Hematopoietic multipotent progenitor cell treated with erythropoietin and hydrocortisone succinate and interleukin-3 and kit ligand, for 8 days (in vitro differentiated cells): Measurements from ENCODE around the gene NPB.

Source experiments
- DNase-seq: peaks from one replicate; pipeline ENCODE4 v3.0.0-alpha.2; 2015

NPB gene

DNA sequence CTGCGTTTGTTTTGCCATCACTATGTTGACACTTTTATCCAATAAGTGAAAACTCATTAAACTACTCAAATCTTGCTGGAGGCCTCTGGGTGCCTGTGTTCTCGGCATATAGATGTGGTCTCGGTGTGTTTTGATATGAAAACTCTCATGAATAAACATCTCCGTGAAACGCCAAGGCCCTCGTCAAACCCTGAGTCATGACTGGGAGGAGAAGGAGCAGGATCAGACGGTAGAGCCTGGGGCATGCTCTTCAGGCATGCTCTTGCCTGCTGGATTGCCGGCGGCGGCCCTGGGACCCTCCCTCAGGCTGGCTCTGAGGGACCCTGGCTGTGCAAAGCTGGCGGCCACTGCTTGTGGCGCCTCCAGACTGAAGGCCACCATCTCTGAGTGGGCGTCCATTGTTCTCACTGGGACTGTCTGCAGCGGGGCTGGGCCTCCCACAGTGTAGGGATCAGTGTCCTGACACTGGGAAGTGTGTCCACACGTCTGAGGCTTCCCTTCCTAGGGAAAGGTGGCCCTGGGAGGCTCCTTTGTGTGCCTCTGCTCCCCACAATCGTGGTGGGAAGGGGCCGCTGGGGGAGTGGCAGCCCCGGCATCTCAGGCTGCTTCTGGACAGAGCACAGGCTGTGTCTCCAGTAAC lies 1.7 kb upstream of the NPB start:
- no peak for DNase-seq

DNA sequence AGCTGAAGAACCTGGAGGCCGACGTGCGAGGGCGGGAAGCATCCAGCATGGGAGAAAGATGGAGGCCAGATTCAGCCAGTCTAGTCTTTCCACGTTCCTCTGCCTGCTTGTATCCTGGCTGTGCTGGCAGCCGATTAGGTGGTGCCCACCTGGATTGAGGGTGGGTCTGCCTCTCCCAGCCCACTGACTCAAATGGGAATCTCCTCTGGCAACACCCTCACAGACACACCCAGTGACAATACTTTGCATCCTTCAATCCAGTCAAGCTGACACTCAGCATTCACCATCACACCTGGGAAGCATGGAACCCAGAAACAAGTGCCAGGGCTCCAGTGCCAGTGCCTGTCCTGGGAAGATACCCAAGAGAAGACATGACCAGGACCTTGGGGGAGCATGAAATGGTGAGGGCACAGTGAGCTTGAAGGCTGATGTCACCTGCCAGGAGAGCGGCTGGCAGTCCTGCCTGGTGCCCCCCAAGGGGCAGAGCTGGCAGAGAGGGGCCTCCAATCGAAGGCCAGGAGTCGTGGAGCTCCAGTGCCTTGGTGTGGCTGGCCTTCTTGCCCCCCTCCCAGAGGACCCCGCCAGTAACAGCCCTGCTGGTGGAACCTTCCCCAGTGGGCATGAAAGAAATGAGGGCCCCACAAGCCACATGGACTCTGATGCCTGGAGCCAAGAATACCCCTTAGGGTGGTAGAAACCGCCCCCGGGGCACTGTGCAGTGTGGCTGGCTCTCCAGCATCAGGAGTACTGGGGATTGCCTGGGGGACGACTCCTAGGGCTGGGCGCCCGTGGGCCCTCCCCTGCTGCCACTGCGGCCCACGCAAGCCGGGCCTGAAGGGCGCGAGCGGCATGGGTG lies 643 bp upstream of the NPB start:
- no peak for DNase-seq

DNA sequence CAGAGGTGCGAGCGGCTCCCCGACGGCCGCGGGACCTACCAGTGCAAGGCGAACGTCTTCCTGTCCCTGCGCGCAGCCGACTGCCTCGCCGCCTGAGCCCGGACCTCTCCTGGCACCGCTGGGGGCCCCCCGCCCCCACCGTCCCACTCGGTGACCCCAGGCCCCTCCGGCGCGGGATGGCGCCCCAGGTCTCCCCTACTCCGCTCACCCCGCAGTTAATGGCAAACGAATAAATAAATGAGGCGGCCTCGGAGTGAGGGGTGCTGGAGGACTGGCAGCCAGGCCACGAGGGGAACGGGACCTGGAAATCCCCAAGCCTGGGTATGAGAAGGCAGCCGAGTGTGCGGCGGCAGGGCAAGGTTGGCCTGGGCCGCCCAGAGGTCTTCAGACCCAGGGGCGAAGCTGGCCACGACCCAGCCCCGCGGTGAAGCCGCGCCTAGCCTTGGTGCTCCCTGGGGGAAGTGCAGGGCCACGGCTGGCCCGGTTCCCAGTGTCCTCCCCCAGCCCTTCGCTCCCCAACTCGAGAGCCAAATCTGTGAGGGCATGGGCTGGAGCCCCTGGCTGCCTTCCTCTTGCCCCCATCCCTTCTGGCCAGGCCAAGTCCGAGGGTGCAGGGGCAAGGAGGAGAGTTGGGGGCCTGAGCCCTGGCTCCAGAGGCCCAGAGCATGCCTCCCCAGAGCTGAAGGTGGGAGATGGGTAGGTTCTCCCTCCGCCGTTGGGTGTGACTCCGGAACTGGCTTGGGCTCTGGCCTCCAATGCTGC lies 796 bp downstream of the NPB start:
- DNase-seq = peak; percentile 28

DNA sequence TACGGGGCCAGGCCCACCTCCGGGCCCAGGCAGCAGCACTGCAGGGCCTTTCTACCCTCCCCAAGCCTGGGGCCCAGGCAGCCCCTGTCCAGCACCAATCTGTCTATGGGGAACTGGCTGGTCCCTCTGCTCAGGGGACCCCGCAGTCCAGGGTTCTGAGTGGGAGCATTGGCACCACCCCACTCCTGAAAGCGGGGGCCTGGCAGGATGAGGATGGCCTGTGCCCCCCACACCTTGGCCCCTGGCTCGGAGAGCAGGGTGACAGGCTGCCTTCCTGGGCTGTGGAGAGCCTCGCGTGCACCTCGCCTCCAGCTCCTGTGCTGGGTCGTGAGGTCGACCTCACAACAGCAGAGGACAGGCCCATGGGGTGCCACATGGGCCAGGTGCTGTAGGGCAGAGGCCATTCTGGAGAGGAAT lies 1.4 kb downstream of the NPB start:
- no peak for DNase-seq

DNA sequence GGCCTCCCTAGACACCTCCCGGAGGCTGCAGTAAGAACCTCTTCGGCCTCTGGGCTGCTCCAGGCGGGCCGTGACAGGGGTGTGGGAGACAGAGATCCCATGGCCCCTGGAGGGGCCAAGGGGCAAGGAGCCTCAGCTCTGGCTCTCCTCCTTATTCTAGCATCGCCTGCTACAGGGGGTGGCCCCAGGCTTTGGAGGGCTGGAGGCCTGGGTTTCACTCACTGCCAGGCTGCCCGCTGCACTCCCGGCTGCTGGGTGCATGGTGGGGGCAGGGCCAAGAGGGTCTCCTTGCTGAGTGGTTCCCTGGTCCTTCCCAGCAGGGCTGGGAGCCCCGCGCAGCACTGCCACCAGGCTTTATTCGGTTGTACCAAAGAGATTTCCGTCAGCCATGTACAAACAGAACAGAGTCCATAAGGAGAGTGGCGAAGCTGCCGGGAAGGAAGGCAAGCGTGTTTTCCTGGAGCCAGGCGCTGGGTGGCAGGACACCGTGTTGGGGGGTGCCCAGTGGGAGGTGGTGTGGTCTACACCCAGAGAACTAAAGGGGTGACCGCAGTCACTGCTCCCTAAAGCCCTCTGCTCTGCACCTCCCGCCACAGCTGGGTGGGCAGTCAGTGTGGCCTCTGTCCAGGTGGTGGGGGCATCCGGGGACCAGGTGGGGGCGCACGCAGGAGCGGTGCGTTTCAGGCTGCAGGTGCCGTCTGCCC lies 2.0 kb downstream of the NPB start:
- DNase-seq = no peak

DNA sequence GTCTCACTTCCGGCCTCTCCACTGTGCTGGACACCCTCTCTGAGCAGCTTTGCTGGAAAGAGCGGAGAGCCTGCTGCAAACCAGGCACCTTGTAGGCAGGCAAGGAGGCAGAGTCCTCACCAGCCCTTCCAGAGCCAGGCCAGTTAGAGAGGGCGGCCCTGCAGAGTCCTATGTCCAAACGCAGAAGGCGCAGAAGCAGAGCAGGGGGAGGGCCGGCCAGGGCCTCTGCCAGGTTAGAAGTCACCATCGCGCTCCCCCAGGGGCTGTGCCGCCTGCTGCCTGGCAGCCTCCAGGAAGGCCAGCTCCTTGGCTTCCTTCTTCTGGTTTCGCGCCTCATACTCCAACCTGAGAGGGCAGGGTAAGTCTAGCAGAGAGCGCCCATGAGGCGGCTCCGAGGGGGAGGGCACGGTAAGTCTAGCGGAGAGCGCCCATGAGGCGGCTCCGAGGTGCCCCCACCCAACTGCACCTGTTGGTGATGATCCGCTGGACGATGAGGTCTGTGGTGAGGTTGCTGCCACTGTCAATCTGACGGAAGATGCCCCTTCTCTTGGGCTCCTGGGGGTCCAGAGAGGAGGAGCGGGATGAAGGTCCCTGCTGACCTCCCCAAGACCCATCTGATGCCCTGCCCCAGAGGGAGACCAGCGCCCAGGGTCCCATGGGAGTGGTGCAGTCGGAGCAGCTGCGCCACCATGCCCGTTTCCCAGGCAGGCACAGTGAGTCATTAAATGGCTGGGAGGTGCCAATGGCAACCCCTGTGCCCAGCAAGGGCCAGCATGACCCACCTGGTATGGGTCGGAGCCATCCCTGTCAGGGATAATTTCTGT lies 2.8 kb downstream of the NPB start:
- no peak for DNase-seq

DNA sequence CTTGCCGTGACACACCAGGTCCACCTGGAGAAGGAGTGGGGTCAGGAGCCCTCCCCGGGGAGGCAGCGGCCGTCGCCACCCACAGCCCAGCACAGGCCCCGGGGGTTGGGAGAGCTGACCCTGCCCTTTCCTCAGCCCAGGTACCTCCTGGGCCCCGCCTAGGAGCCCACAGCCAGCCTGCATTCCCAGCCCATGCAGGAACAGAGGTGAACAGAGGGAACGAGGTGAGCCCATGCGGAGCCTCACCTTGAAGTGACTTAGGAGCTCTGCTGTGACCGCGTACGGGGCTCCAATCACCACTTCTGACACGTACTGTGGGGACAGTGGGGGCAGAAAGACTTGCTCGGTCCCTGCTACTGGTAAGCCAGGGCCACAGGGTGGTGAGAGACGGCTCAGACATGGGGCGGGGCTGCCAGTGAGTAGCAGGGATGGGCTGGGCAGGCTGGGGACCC lies 3.4 kb downstream of the NPB start:
- no peak for DNase-seq

DNA sequence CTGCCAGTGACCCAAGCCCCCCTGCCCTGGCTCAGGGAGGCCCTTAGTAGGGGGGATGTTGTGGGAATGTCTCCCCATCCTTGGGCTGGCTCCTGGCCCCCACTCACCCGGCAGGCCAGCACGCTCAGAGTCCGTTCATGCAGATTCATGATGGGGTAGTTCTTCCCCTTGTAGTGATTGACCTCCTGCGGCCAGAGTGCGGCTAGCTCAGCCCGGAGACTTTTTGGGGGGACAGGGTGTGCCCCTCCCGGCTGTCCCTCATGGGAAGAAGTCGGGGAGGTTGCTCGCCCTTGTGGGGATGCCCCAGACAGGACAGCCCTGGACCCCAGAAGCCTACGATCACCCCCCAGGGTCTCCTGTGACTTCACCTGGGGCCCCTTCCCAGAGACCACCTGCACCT lies 4.0 kb downstream of the NPB start:
- DNase-seq = no peak

DNA sequence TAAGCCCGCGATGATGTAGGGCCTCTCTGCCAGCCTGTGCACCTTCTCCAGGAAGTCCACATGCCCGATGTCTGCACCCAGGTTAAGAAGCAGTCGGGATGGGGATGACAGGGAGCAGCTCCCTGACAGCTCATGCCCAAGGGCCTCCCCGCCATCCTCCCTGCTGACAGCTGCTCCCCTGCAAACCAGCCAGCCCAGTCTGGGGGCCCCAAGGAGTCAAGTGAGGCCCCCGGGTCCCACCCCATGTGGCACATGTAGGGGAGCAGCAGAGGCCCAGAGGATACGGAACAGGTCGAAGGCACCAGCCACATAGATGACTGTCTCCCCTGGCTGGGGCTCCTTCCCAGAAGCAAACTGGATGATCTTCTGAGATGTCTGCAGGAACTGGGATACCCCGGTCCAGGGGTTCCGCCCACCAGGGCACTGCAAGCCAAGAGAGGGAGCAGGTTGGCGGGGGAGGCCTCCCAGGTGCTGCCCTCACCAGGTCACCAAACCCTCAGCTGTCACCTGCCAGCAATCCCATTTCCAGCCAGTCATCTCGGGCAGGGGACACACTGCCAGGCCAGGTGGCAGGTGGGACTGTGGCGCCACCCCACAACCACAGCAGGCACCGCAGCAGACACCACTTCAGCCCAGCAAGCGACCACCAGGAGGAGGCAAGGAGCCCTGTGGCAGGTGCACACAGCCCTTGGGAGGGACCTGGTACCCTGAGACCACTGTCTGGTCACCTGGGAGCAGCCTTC lies 4.6 kb downstream of the NPB start:
- no peak for DNase-seq

DNA sequence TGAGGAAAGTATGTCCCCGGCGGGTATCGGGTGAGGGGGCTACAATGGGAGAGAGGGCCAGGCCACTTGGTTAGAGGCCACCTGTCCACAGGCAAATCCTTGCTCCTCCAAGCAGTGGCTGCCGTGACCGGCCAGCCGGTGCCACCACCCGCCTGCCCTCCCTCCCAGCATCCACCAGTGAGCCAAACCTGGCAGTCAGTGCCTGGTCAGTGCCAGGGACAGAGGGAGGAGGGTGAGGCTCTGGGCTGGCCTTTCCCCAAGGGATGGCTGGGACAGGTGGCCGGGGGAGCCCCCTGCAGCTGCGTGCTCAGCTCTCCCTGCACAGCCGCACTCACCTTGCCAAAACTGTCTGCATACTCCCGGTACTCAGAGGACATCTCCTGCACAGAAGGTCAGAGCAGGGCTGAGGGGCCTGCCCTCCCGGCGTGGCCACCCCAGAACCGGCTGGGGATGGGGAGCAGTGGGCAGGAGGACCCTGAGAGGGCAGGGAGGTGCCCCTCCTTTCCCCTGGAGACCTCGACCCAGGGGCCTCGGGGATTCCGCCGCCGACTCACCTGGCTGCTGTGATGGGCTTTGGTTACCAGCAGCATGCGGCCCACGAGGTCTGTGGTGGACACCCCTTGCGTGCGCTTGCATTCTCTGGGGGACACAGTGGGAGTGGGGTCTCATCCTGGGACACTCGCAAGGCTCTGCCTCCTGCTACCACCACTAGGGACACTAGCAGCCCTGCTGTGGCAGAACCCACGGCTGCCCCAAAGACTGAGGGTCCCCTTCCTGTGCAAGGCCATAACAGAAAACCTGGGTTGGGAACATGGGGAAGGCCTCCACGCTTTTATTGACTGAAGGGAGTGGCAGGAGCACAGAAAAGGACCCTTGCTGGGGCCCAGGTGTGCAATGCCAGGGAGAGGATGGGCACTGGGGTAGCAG lies 5.4 kb downstream of the NPB start:
- no peak for DNase-seq

DNA sequence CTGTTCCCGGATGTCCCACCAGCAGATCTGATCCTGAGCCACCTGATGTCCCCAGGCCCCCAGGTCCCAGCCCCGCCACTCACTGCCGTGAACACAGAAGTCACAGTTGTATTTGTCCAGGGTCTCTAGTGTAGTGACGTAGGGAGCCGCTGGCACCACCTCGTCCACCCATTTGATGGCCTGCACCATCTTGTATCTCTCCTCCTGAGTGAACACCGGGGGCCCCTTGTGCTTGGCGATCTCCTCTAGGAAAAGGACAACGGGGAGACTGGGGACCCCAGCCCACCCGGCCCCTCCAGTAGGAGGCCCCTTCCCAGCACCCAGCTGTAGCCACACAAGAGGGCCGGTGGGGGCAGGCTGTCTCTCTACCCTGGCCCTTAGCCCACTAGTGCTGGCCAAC lies 6.8 kb downstream of the NPB start:
- no peak for DNase-seq

DNA sequence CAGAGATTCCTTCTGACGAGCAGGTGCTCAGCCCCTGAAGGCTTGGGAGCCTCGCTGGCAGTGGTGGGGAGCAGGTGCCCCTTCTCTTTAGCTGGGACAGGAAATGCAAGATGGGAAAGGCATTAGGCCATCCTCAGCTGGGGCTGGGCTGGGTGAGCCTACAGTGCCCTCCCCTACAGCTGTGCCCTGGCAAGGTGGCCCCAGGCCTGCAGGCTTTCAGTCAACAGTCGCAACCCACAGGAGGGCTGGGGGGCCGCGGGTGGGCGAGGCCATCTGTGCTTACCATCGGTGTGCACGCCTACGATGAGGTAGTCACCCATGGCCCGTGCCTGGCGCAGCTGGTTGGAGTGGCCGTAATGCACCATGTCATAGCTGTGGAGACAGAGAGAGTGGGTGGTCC lies 7.2 kb downstream of the NPB start:
- DNase-seq = no peak

DNA sequence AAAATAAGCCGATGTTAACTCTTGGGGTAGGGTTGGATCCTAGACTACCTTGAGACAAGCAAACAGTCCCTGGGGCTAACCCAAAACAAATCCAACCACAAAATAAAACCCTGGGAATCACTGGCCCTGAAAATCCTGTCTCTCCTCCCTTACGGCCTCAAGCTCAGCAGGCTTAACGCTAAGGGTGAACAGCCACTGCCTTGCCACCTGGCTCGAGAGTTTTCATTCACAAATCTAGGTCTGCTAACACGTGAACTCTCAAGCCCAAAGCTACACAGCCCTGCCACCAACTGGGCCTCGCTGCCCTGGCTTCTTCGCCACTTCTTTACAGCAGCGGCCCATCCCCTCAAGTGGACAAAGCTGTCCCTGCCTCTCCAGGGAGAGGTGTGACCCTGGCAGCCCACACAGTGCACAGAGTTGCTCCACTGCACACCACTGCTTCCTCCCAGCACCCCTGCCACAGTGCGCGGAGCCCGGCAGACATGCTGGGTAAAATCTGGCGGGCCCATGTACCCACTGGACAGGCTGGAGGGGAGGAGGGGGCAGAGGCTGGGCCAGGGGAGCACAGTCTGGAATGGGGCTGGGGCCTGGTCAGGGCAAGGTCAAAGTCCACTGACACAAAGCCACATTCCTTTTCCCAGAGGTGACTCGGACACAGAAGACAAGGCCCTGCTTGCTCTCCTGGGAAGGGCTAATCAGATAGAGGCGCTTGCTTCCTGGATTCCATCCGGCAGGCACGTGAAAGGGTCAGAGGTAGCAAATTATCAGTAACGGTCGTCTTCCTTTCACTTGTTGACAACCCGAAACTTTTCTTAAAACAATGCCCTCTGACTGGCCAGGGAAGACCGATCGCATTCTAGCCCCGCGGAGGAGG lies 8.2 kb downstream of the NPB start:
- peak; percentile 42 for DNase-seq

DNA sequence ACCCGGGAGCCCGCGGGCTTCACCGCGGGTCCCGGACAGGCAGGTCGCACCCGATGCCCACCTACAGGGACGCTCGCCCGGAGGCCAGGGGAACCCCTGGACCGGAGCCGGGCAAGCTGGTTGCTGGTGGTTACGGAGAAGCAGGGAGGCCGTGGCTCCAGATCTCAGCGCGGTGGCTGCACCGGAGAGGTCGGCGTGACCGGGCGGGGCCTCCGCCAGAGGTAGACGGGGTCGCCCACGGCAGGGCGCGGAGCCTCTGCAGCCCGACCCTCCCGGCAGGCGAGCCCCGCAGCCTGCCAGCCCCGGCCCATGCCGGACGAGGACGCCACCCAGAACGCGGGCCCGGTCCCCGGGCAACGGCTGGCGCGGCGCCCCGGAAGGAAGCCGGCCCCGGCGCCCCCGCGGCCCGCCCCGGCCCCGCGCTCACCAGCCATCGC lies 8.8 kb downstream of the NPB start:
- DNase-seq = no peak

DNA sequence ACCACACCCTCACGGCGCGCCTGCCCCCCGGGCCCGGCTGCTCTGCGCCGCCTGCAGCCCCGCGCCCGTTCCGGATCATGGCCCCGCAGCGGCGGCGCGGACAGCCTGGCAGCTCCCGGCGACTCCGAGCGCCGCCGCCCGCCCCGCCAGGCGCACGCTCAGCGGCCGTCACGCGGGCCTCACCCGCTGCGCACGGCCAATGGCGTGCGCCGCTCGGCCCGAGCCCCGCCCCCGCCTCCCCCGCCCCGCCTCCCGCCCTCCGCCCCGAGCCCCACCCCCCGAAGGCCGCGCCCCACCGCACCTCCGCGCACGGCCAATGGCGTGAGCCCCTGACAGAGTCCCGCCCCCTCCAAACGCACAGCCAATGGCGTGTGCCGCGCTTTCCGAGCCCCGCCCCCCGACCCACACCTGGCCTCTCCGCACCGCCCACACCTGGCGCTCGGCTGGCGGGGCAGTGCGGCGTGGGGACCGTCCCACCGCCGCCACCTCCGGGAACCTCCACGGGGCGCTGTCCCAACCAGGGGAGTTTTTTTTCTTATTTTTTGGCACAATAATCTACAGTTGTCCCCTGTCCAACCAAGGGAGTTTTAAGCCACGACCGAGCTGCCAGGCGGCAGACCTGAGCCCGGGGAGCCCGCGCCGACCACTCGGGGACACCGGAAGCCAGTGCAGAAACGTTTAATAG lies 9.4 kb downstream of the NPB start, which contains the start of gene PCYT2:
Gene PCYT2, minus strand, starts transcription at position 123 of the 685 bp plus-strand sequence. Its CDS starts 44 bp downstream, at position 79.
- peak; percentile 84 for DNase-seq

DNA sequence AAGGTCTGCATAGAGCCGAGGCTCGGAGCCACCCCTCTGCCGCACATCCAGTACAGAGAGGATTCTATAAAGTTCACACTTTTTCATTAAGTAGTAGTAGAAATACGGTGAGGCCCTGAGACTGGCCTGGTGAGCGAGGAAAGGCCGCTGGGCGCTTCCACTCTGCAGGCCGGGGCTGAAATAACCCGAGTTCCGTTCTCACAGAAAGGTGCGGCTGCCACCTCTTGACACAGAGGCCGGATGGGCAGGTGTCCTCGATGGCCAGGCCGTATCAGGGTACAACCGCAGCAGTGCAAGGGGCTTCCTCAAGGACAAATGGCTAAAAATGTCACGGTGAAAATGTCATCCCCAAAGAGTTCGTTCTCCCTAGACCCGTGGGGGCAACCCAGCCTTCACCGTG lies 9.9 kb downstream of the NPB start:
- DNase-seq = no peak

DNA sequence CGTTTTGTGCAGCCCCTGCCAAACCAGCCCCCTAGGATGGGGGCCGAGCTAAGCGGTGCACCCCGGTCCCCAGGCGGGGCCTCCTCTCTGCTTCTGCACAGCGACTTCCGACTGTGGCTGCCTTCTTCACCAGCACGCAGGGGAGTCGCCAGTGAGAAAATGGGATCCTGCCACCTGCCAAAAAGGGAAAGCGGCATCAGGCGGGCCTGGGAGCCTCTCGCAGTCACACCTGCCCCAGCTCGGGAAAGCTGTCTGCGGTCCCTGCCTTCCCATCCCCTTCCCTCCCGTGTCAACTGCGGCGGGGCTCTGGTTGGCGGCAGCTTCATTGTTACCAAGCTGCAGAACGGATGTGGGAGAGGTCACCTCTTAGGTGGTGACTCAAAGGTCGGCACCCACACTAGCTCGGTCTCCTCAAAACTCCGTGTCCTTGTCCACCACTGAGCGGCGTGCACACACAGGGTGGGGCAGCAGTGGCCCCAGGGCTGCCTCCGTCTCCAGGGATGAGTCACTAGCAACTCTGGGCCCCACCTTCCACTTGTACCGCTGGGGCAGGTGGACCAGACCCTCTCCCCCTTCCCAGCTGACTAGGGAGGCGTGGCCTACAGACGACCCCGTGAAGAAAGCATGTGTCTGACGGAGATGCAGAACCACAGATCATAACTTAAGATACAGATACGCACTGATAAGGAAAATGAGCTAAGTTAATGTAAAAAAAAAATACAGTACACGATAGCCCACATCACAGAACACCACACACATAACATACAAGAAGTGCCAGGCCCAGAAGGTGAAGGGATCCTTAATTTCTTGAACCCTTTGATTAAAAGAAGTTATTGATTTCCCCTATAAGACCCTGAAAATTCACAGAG lies 10.6 kb downstream of the NPB start:
- peak; percentile 29 for DNase-seq
